Glomerular visceral epithelial cell (primary cell): ENCODE measurements around the gene NR2C2.
A peak's percentile ranks its signal among the peaks of the same experiment; 100 is the strongest.

Experiments used
- DNase-seq: peaks from one replicate; pipeline ENCODE4 v3.0.0-alpha.2; 2016; ENCODE audit errors: extremely low spot score

Gene NR2C2

GRCh38 chr3:15063656-15064286 is 116.4 kb downstream of the NR2C2 start:
- DNase-seq = no peak

GRCh38 chr3:15064299-15064834 is 117.0 kb downstream of the NR2C2 start:
- DNase-seq = peak; percentile 28

- DNase-seq = peak; percentile 88
Measured at GRCh38 chr3:15064835-15065549, 117.6 kb downstream of the NR2C2 start, which contains the start of gene MRPS25. Gene MRPS25 (minus strand): TSS chr3:15065315. CDS start chr3:15065194, 121 bp downstream.

- DNase-seq = no peak
Measured at GRCh38 chr3:15065550-15066007, 118.2 kb downstream of the NR2C2 start.

- no peak for DNase-seq
Measured at GRCh38 chr3:15066467-15066866, 119.1 kb downstream of the NR2C2 start.

GRCh38 chr3:15069441-15069840 is 122.1 kb downstream of the NR2C2 start:
- no peak for DNase-seq

GRCh38 chr3:15071699-15072098 is 124.3 kb downstream of the NR2C2 start:
- DNase-seq = no peak

- no peak for DNase-seq
Measured at GRCh38 chr3:15074500-15074899, 127.1 kb downstream of the NR2C2 start.

GRCh38 chr3:15079091-15079490 is 131.7 kb downstream of the NR2C2 start:
- no peak for DNase-seq

GRCh38 chr3:15081960-15082664 is 134.7 kb downstream of the NR2C2 start:
- DNase-seq = no peak

GRCh38 chr3:15083252-15083651 is 135.9 kb downstream of the NR2C2 start:
- DNase-seq = no peak

GRCh38 chr3:15086263-15086662 is 138.9 kb downstream of the NR2C2 start:
- DNase-seq = no peak

GRCh38 chr3:15086699-15087098 is 139.3 kb downstream of the NR2C2 start:
- DNase-seq = no peak

GRCh38 chr3:15089201-15089600 is 141.8 kb downstream of the NR2C2 start:
- DNase-seq = no peak

GRCh38 chr3:15091575-15091974 is 144.2 kb downstream of the NR2C2 start:
- no peak for DNase-seq

GRCh38 chr3:15092686-15093085 is 145.3 kb downstream of the NR2C2 start:
- no peak for DNase-seq

- DNase-seq = no peak
Measured at GRCh38 chr3:15094187-15094875, 146.9 kb downstream of the NR2C2 start.

- no peak for DNase-seq
Measured at GRCh38 chr3:15096046-15096445, 148.7 kb downstream of the NR2C2 start.

- DNase-seq = peak; percentile 71
Measured at GRCh38 chr3:15097891-15098290, 150.5 kb downstream of the NR2C2 start.
